RWPE1 (cell line): ENCODE results near the gene ANHX.
"Not testable (repeated sequence)": the region's sequence is repeated elsewhere in the genome, so short reads cannot be mapped to it uniquely, and the experiment has no call there.

Experiments
- CTCF ChIA-PET: fragments of 350-600 bp; sonication (Branson Sonifier 250); formaldehyde crosslinking; extraction: SDS; loops from one replicate; lab custom pipeline; 2021; lab: Yijun Ruan, JAX
- POLR2A ChIA-PET: fragments of 400-600 bp; formaldehyde crosslinking; extraction: SDS; loops from one replicate; lab custom pipeline; 2020; ENCODE audit warnings: antibody characterized with exemption; ENCODE audit not compliant: low non-redundant PET; lab: Yijun Ruan, JAX
- DNase-seq: peaks from one replicate; pipeline ENCODE4 v3.0.0; 2012; ENCODE audit warnings: low spot score
- H3K27ac ChIP-seq: fragments of 450-650 bp; 2 replicates; pipeline ENCODE4 v1.5.1; 2017
- CTCF ChIP-seq: fragments of 450-650 bp; conservative IDR thresholded peaks from 2 replicates; pipeline ENCODE4 v1.5.1; 2017; ENCODE audit warnings: low read depth, mild to moderate bottlenecking

The ANHX gene

DNA sequence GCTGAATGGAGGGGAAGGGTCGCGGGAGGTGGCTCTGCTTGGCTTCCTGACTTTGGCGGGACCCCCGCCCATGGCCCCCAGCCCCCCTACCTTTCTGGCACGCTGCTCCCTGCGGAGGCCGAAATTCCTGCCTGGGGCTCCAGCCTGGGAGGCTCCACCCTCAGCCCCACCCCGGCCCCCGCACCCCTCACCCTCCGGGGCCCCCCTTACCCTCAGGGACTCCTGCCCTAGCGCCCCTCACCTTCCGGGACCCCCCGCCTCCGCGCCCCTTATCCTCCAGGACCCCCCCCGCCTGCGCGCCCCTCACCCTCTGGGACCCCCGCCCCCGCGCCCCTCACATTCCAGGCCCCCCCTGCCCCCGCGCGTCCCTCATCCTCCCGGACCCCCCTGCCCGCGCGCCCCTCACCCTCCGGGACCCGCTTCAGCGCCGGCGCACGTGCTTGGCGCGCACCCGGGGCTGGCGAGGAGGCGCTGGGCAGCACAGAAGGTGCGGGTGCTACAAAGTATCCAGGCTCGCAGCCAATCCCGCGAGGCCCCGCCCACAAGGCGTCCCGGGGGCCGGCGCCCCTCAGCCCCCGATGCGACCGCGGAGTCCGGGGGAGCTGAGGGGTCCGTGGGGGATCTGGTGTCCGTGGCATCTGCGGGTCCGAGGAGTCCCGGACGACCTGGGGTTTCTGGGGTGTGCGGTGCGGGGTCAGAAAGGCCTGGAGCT lies at the start of gene ANHX:
Gene ANHX, minus strand, starts transcription at position 477 of the 712 bp plus-strand sequence. CDS start 1,521 bp downstream, outside the sequence.
- ChIA-PET CTCF (no interaction called here), POLR2A (no interaction called here)
- no peak for TF ChIP-seq CTCF
- no peak for DNase-seq
- H3K27ac ChIP-seq, result no peak within 1 kb of the TSS

GRCh38 chr12:133264668-133265067 lies 29.0 kb upstream of the ANHX start:
- H3K27ac ChIP-seq, CTCF ChIA-PET, DNase-seq, POLR2A ChIA-PET: not testable (repeated sequence)

- CTCF ChIA-PET, result no interaction called here
- no peak for TF ChIP-seq CTCF
- H3K27ac ChIP-seq, result no peak overlapping the region
- POLR2A ChIA-PET, result no interaction called here
- no peak for DNase-seq
These were observed 28.5 kb upstream of the ANHX start for GRCh38 chr12:133264173-133264572.

DNA sequence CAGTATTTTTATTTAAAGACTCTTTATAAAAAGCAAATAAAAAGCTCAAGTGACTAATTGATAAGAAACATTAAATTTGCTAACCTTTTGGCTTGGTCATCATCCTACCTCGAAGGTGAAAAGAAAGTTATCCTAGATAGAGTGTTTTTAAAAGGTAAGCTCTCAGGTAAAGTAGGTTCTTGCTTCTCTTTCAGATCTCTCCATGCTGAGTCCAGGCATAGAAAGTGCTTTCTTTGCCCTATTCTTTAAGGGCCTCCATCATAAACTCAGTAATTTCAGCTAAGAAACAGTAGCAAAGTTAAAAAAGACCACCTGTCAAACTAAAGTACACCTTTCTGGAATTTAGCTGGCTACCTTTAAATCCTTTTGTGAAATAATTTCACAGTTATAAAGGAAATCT lies 20.6 kb upstream of the ANHX start:
- no peak for DNase-seq
- no peak for TF ChIP-seq CTCF
- CTCF ChIA-PET, result no interaction called here
- POLR2A ChIA-PET, result no interaction called here
- no peak overlapping the region for H3K27ac ChIP-seq

GRCh38 chr12:133255833-133256232 lies 20.2 kb upstream of the ANHX start:
- CTCF ChIA-PET, POLR2A ChIA-PET, DNase-seq, H3K27ac ChIP-seq: not testable (repeated sequence)

- no peak overlapping the region for H3K27ac ChIP-seq
- ChIA-PET POLR2A (no interaction called here), CTCF (no interaction called here)
- no peak for DNase-seq
- TF ChIP-seq CTCF, result no peak
These were observed 16.1 kb upstream of the ANHX start for GRCh38 chr12:133251732-133252131.

DNA sequence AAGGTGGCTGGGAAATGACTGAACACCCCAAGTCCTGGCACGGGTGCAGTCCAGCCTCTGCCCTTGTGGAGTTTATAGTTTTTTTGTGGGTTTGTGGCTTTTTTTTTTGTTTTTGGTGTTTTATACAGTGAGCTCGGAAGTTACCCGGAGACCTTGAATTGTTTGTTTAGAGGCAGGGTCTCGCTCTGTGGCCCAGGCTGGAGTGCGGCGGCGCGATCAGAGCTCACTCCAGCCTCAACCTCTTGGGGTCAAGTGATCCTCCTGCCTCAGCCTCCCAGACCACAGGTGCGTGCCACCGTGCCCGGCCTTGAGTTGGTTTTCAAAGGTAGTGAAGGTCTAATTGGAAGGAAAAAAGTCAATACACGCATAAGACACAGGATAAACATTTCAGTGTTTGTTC lies 879 bp upstream of the ANHX start:
- ChIA-PET POLR2A (no interaction called here), CTCF (no interaction called here)
- no peak for DNase-seq
- no peak for TF ChIP-seq CTCF
- no peak overlapping the region for H3K27ac ChIP-seq
